Body of pancreas (tissue), 4 donors: ENCODE data around the gene FAM120B.

Source experiments
- POLR2A ChIP-seq, 3 donors: fragments of 450-650 bp; IDR thresholded peaks; one replicate each; pipeline ENCODE4 v1.6.1; 2016; ENCODE audit warnings: antibody characterized with exemption in 3 of 3, mild to moderate bottlenecking in 2 of 3
- TF ChIP-seq, protein P1 (sequence below), 7 experiments: fragments of 450-650 bp in 4 of 7; fragments of 200-600 bp in 3 of 7; sonication (generic) in 3 of 7; IDR thresholded peaks; one replicate each; pipeline ENCODE4 v1.5.1; 2016 to 2019; ENCODE audit warnings: antibody characterized with exemption in 7 of 7

DNA sequence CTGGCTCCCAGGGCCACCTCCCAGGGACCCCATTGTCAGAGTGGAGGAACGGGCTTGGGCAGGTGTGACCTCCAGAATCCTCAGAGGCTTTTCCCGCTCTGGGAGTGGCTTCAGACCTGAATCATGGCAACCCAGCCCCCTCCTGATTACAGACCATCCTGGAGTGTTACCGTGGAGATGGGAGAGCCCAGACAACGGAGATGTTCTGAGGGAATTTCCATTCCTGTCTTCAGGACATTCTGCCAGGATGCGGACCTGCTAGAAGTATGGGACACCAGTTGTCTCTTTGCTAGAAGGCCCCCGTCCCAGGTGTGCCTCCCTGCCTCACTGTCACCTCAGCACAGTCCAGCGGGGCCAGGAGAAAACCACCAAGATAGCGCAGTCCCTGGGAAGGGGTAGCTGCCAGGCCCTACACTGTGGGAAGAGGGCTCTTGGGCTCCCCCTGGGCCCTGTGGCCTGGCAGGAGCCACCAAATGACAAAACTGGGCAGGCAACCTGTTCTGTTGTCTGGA lies 136.6 kb downstream of the FAM120B start:
- TF ChIP-seq, protein P1, sequence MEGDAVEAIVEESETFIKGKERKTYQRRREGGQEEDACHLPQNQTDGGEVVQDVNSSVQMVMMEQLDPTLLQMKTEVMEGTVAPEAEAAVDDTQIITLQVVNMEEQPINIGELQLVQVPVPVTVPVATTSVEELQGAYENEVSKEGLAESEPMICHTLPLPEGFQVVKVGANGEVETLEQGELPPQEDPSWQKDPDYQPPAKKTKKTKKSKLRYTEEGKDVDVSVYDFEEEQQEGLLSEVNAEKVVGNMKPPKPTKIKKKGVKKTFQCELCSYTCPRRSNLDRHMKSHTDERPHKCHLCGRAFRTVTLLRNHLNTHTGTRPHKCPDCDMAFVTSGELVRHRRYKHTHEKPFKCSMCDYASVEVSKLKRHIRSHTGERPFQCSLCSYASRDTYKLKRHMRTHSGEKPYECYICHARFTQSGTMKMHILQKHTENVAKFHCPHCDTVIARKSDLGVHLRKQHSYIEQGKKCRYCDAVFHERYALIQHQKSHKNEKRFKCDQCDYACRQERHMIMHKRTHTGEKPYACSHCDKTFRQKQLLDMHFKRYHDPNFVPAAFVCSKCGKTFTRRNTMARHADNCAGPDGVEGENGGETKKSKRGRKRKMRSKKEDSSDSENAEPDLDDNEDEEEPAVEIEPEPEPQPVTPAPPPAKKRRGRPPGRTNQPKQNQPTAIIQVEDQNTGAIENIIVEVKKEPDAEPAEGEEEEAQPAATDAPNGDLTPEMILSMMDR (IDR thresholded peaks at IDR 0.05) = no peak
- no peak for TF ChIP-seq POLR2A (IDR thresholded peaks at IDR 0.05)
